Measurements from ENCODE around the gene BAK1.

- no peak for TF ChIP-seq POLR2AphosphoS5 (IDR thresholded peaks at IDR 0.05)
- no peak for TF ChIP-seq POLR2A (IDR thresholded peaks at IDR 0.05)
- TF ChIP-seq, protein P1, sequence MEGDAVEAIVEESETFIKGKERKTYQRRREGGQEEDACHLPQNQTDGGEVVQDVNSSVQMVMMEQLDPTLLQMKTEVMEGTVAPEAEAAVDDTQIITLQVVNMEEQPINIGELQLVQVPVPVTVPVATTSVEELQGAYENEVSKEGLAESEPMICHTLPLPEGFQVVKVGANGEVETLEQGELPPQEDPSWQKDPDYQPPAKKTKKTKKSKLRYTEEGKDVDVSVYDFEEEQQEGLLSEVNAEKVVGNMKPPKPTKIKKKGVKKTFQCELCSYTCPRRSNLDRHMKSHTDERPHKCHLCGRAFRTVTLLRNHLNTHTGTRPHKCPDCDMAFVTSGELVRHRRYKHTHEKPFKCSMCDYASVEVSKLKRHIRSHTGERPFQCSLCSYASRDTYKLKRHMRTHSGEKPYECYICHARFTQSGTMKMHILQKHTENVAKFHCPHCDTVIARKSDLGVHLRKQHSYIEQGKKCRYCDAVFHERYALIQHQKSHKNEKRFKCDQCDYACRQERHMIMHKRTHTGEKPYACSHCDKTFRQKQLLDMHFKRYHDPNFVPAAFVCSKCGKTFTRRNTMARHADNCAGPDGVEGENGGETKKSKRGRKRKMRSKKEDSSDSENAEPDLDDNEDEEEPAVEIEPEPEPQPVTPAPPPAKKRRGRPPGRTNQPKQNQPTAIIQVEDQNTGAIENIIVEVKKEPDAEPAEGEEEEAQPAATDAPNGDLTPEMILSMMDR (IDR thresholded peaks at IDR 0.05), result no peak
- no peak for TF ChIP-seq EP300 (IDR thresholded peaks at IDR 0.05)
Measured at GRCh38 chr6:33566182-33567084, 13.6 kb downstream of the BAK1 start.

All from upper lobe of left lung (tissue), 4 donors.